Left ventricle myocardium superior (tissue), 1 donor: ENCODE measurements around the gene IFIH1. TPM values are rescaled to one million over a fixed set of nuclear protein-coding genes. Genes with fewer than 3 reads are reported as not detected.

Experiments
- ATAC-seq: fragments of 200-7000 bp; cut with Tn5 transposase; one replicate; pipeline ENCODE4 v1.9.1; 2020; ENCODE audit warnings: mild to moderate bottlenecking, moderate library complexity
- DNase-seq: peaks from one replicate; pipeline ENCODE4 v3.0.0-alpha.2; 2020
- intact Hi-C: fragments of 100-400 bp; cut with micrococcal nuclease; formaldehyde crosslinking; loops from one replicate; pipeline ENCODE4 v1.11.0; 2022
- total RNA-seq: library from RNA; stranded (reverse); fragmentation: NEBNext Ultra II Directional; extraction: Animal tissue kit (Norgen Biotek cat#: 25700); gene quantifications from one replicate; pipeline ENCODE4 v1.2.1, GENCODE V29; 2021
- donor health status: DM: no; HTN: yes; CAD: no; lungs with severe emphysema.

The IFIH1 gene
- total RNA-seq, 1 donor from 2014 or later = 5.9 TPM

GRCh38 chr2:162265666-162266459 lies 52.6 kb downstream of the IFIH1 start:
- intact Hi-C loops = loop anchor here (2.0 kb wide), 1 partner anchor 75 kb away; no protein-coding TSS in a partner anchor
- DNase-seq (no peak), ATAC-seq (peak; percentile 28)

GRCh38 chr2:162261032-162261945 lies 57.2 kb downstream of the IFIH1 start:
- DNase-seq (peak; percentile 52), ATAC-seq (peak; percentile 89)
- intact Hi-C loops = no loop called here

DNA sequence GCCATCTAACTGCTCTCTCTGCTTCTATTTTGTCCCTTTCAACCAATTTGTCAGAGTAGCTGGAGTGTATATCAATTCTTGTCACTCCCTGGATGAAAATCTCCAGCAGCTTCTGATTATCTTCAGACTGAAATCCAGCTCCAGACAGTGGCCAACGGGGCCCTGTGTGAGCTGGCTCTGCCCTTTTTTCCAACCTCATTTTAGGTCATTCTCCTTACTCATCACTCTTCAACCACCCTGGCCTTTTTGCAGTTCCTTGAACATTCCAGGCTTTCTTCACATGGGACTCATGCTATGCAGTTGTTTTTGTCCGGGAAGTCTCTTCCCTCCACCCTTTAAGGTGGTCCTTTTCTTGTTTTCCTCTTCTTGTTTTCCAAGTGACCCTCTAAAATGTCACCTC lies 59.8 kb downstream of the IFIH1 start:
- ATAC-seq = no peak
- DNase-seq = no peak
- intact Hi-C loops = no loop called here

DNA sequence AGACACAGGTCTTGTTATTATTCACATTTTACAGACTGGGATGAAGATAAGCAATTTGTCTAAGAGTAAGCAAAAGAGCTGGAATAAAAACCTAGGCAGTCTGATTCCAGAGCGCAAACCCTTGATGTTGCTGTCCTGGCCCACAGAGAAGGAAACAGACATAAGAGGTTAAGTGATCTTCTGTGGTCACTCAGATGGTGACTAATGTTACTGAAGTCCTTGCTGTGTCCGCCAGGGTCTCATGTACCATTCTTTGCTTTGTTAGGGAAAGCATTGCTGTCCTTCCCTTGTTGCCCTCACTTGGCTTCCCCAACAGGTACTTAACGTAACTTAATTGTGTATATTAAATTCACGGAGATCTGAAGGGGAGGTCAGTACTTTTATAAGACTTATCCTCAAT lies 60.3 kb downstream of the IFIH1 start:
- DNase-seq = no peak
- intact Hi-C loops = no loop called here
- no peak for ATAC-seq

GRCh38 chr2:162257425-162257824 lies 61.1 kb downstream of the IFIH1 start:
- ATAC-seq (no peak), DNase-seq (no peak)
- intact Hi-C loops = no loop called here

DNA sequence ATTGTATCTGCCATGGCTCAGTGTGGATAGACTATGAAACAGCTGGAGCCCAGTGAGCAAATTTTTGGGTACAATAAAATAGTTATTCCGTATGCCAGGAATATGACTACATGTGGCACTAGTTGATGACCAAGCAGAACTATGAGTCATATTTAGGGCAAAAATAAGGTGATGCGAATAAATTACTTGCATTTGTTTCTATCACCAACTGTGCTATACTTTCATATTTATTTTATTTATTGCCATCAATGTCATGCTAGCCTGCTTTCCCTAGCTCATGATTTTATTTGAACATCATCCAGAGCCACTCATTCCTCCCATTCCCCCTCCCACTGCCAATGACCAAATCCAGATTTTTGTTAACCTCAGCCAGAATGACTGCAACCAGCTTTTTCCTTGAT lies 61.9 kb downstream of the IFIH1 start:
- intact Hi-C loops = no loop called here
- no peak for DNase-seq
- no peak for ATAC-seq

DNA sequence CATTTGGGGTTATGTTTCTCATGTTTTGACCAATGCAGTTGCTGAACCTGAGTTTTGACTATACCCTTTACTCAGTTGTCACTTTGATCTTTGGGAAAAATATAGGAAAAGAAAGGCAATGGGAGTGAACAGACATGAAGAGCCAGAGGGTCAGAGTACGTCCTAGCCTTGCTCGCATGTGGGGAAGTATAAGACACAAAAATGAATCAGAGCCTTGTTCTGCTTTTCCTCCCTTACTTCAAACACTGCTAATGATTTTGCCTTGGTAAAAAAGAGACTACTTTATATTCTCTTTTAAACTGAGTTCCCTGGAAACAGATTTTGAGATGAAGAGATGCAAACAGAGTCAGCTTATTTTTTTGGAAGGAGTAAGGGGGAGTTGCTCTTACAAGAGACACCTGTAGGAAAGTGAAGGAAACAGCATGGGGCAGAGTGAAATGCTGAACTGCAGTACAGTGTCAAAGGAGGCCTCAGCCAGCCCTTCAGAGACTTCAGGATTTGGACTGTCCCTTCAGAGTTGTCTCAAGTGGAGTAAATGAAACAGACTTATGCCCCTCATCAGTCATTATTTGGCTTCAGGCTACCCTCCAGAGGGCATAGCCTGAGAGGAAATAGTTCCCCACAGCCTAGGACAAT lies 64.1 kb downstream of the IFIH1 start:
- intact Hi-C loops = no loop called here
- DNase-seq = no peak

DNA sequence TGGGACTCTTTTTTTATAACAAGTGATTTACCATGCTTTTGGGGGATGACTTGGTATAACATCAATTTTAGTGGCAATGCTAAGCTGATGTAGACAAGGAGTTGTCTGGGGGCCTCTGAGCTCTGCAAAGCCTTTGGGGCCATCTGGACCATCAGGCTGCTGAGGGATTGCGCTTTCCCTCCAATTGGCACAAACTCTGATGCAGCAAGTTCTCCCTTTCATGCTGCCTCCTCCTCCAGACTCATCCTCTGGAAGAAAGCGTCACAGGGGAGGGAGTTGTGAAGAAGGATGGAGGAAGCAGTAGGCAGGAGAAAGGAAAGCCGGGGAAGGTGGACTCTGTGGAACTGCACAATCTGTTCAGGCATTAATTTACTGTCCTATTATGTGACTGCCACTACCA lies 65.0 kb downstream of the IFIH1 start:
- ATAC-seq (no peak), DNase-seq (no peak)
- intact Hi-C loops = no loop called here

More for the DNA sequence above, 64.1 kb downstream of the IFIH1 start:
- no peak for ATAC-seq

DNA sequence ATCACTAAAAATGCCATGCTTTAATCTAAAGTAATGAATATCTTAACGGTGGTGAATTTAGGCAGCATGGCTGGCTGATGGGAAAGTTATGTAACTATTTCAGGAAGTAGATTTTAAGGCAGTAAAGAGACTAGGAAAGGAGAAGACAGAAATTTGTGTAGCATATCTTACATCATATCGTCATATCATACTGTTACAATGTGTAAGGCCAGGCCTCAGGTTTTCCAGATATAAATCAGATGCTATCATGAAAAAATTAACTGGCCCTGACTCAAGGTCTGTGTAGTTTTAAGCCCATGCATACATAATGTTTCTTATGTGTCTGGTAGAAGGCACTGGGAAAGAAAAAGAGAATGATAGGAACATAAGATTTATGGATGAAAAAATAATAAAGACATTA lies 66.3 kb downstream of the IFIH1 start:
- no peak for ATAC-seq
- intact Hi-C loops = no loop called here
- no peak for DNase-seq

- DNase-seq = no peak
- no peak for ATAC-seq
- intact Hi-C loops = no loop called here
Observed at GRCh38 chr2:162245781-162246180, 72.7 kb downstream of the IFIH1 start.

- ATAC-seq = peak; percentile 30
- intact Hi-C loops = no loop called here
- no peak for DNase-seq
Observed at GRCh38 chr2:162245061-162245460, 73.4 kb downstream of the IFIH1 start.

- no peak for DNase-seq
- ATAC-seq = peak; percentile 91
- intact Hi-C loops = no loop called here
Observed at GRCh38 chr2:162244541-162245031, 73.9 kb downstream of the IFIH1 start.

GRCh38 chr2:162243715-162244114 lies 74.8 kb downstream of the IFIH1 start:
- intact Hi-C loops = no loop called here
- no peak for ATAC-seq
- DNase-seq = no peak

GRCh38 chr2:162243294-162243693 lies 75.2 kb downstream of the IFIH1 start, which contains the start of gene FAP:
Gene FAP (minus strand): TSS chr2:162243445. CDS start chr2:162243327, 118 bp downstream.
- ATAC-seq (peak; percentile 74), DNase-seq (no peak)
- intact Hi-C loops = no loop called here

- DNase-seq = no peak
- no peak for ATAC-seq
- intact Hi-C loops = no loop called here
Observed at GRCh38 chr2:162242586-162243280, 75.8 kb downstream of the IFIH1 start.

GRCh38 chr2:162241571-162241970 lies 76.9 kb downstream of the IFIH1 start:
- intact Hi-C loops = no loop called here
- DNase-seq (no peak), ATAC-seq (no peak)

DNA sequence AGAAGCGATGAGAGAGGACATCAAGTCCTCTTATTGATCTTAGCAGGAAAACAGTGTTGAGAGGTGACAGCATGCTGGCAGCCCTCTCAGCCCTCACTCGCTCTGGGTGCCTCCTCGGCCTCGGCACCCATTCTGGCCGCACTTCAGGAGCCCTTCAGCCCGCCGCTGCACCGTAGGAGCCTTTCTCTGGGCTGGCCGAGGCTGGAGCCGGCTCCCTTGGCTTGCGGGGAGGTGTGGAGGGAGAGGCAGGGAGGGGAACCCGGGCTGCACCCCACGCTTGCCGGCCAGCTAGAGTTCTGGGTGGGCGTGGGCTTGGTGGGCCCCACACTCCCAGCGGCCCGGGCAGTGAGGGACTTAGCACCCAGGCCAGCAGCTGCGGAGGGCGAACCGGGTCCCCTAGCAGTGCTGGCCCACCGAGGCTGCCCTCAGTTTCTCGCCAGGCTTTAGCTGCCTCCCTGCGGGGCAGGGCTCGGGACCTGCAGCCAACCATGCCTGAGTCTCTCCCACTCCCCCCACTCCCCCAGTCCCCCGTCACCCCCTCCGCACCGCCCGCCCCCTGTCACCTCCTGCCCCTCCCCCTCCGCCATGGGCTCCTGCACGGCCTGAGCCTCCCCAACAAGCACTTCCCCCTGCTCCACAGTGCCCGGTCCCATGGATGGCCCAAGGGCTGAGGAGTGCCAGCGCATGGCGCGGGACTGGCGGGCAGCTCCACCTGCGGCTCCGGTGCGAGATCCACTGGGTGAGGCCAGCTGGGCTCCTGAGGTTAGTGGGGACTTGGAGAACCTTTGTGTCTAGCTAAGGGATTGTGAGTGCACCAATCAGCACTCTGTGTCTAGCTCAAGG lies 83.6 kb downstream of the IFIH1 start:
- ATAC-seq = no peak
- intact Hi-C loops = no loop called here
- no peak for DNase-seq

GRCh38 chr2:162233197-162233596 lies 85.3 kb downstream of the IFIH1 start:
- intact Hi-C loops = no loop called here
- DNase-seq = no peak

More at GRCh38 chr2:162233197-162233596, 85.3 kb downstream of the IFIH1 start:
- ATAC-seq = peak; percentile 33
